HG03439 (cell line): ENCODE data around the gene PTGDR2.

Experiments used
- ATAC-seq: cut with Tn5 transposase; IDR thresholded peaks from one replicate; pipeline ENCODE4 v1.9.1; 2021; ENCODE audit warnings: mild to moderate bottlenecking, moderate library complexity; ENCODE audit not compliant: unreplicated experiment

The PTGDR2 gene

GRCh38 chr11:60874421-60875365, 18.9 kb upstream of the PTGDR2 start:
- no peak for ATAC-seq

GRCh38 chr11:60873533-60873932, 17.8 kb upstream of the PTGDR2 start:
- ATAC-seq = no peak

GRCh38 chr11:60872961-60873524, 17.3 kb upstream of the PTGDR2 start:
- no peak for ATAC-seq

- no peak for ATAC-seq
These were observed 16.6 kb upstream of the PTGDR2 start for GRCh38 chr11:60872124-60872960.

GRCh38 chr11:60871378-60872061, 15.8 kb upstream of the PTGDR2 start:
- no peak for ATAC-seq

GRCh38 chr11:60870733-60871377, 15.1 kb upstream of the PTGDR2 start:
- ATAC-seq = no peak

- ATAC-seq = no peak
These were observed 14.5 kb upstream of the PTGDR2 start for GRCh38 chr11:60870276-60870675.

GRCh38 chr11:60869451-60869825, 13.7 kb upstream of the PTGDR2 start:
- ATAC-seq = no peak

GRCh38 chr11:60868682-60869450, 13.1 kb upstream of the PTGDR2 start:
- ATAC-seq = no peak

- ATAC-seq = no peak
These were observed 12.3 kb upstream of the PTGDR2 start for GRCh38 chr11:60867871-60868681.

GRCh38 chr11:60866911-60867870, 11.4 kb upstream of the PTGDR2 start, which contains the start of gene ZP1:
TSS of gene ZP1 (plus strand) at chr11:60867542. CDS start at chr11:60867562, 20 bp downstream.
- ATAC-seq = no peak

GRCh38 chr11:60864856-60865513, 9.2 kb upstream of the PTGDR2 start:
- ATAC-seq = no peak

GRCh38 chr11:60863550-60864521, 8.1 kb upstream of the PTGDR2 start:
- ATAC-seq = no peak

GRCh38 chr11:60862171-60862570, 6.4 kb upstream of the PTGDR2 start:
- no peak for ATAC-seq

GRCh38 chr11:60860943-60861342, 5.2 kb upstream of the PTGDR2 start:
- no peak for ATAC-seq
